Vagina (tissue), 2 donors: ENCODE measurements around the gene PLA2R1.

ENCODE experiments used
- CTCF ChIP-seq, 3 experiments: fragments of 450-650 bp in 2 of 3; fragments of 200-600 bp in 1 of 3; sonication (generic) in 1 of 3; IDR thresholded peaks; one replicate each; pipeline ENCODE4 v1.5.1; 2017 to 2019; ENCODE audit warnings: antibody characterized with exemption in 3 of 3, mild to moderate bottlenecking in 2 of 3, moderate library complexity in 2 of 3
- POLR2A ChIP-seq, 2 donors: fragments of 450-650 bp; IDR thresholded peaks; one replicate each; pipeline ENCODE4 v1.6.1; 2017; ENCODE audit warnings: antibody characterized with exemption in 2 of 2, mild to moderate bottlenecking in 2 of 2, moderate library complexity in 2 of 2
- POLR2AphosphoS5 ChIP-seq, 2 donors: sonication (generic); formaldehyde crosslinking; IDR thresholded peaks; one replicate each; pipeline ENCODE4 v1.9.0; 2017; ENCODE audit warnings: antibody characterized with exemption in 2 of 2, mild to moderate bottlenecking in 2 of 2, low read depth in 1 of 2; ENCODE audit not compliant: insufficient read depth in 1 of 2

GRCh38 chr2:159996792-159997546 lies 65.4 kb downstream of the PLA2R1 start:
- no peak for TF ChIP-seq CTCF (IDR thresholded peaks at IDR 0.05)
- no peak for TF ChIP-seq POLR2A (IDR thresholded peaks at IDR 0.05)
- no peak for TF ChIP-seq POLR2AphosphoS5 (IDR thresholded peaks at IDR 0.05; ENCODE audit: insufficient read depth in 1 of 2, low read depth in 1 of 2)
